ENCODE results near the gene CPED1.
"Not testable (repeated sequence)": the region's sequence is repeated elsewhere in the genome, so short reads cannot be mapped to it uniquely, and the experiment has no call there.

Gene CPED1

GRCh38 chr7:121043314-121044234 is 55.1 kb downstream of the CPED1 start:
- DNase-seq = no peak

GRCh38 chr7:121045090-121045489 is 56.6 kb downstream of the CPED1 start:
- DNase-seq = no peak

GRCh38 chr7:121046009-121046408 is 57.5 kb downstream of the CPED1 start:
- no peak for DNase-seq

- no peak for DNase-seq
Observed at GRCh38 chr7:121046893-121047468, 58.5 kb downstream of the CPED1 start.

- DNase-seq = no peak
Observed at GRCh38 chr7:121048195-121048594, 59.7 kb downstream of the CPED1 start.

- DNase-seq = no peak
Observed at GRCh38 chr7:121049028-121049791, 60.7 kb downstream of the CPED1 start.

GRCh38 chr7:121049897-121050296 is 61.4 kb downstream of the CPED1 start:
- DNase-seq = no peak

GRCh38 chr7:121053219-121053618 is 64.7 kb downstream of the CPED1 start:
- no peak for DNase-seq

- no peak for DNase-seq
Observed at GRCh38 chr7:121054925-121055324, 66.4 kb downstream of the CPED1 start.

- no peak for DNase-seq
Observed at GRCh38 chr7:121057878-121058277, 69.4 kb downstream of the CPED1 start.

GRCh38 chr7:121058975-121059374 is 70.5 kb downstream of the CPED1 start:
- DNase-seq = no peak

GRCh38 chr7:121059979-121060509 is 71.5 kb downstream of the CPED1 start:
- DNase-seq = not testable (repeated sequence)

- no peak for DNase-seq
Observed at GRCh38 chr7:121061677-121062582, 73.4 kb downstream of the CPED1 start.

- DNase-seq = no peak
Observed at GRCh38 chr7:121062671-121063279, 74.3 kb downstream of the CPED1 start.

- not testable (repeated sequence) for DNase-seq
Observed at GRCh38 chr7:121067717-121068116, 79.2 kb downstream of the CPED1 start.

GRCh38 chr7:121069346-121070100 is 81.0 kb downstream of the CPED1 start:
- no peak for DNase-seq

GRCh38 chr7:121071132-121071531 is 82.6 kb downstream of the CPED1 start:
- DNase-seq = no peak

GRCh38 chr7:121071662-121072061 is 83.2 kb downstream of the CPED1 start:
- no peak for DNase-seq

GRCh38 chr7:121072826-121073225 is 84.3 kb downstream of the CPED1 start:
- DNase-seq = no peak

GRCh38 chr7:121073463-121074099 is 85.1 kb downstream of the CPED1 start:
- DNase-seq = no peak

Data from stimulated activated CD4-positive, alpha-beta T cell treated with anti-CD3 and anti-CD28 coated beads, Interleukin-4, amount 100 ng/mL, for 4 hours (primary cell).